ENCODE measurements around the gene TACR1.

- TF ChIP-seq, protein P1, sequence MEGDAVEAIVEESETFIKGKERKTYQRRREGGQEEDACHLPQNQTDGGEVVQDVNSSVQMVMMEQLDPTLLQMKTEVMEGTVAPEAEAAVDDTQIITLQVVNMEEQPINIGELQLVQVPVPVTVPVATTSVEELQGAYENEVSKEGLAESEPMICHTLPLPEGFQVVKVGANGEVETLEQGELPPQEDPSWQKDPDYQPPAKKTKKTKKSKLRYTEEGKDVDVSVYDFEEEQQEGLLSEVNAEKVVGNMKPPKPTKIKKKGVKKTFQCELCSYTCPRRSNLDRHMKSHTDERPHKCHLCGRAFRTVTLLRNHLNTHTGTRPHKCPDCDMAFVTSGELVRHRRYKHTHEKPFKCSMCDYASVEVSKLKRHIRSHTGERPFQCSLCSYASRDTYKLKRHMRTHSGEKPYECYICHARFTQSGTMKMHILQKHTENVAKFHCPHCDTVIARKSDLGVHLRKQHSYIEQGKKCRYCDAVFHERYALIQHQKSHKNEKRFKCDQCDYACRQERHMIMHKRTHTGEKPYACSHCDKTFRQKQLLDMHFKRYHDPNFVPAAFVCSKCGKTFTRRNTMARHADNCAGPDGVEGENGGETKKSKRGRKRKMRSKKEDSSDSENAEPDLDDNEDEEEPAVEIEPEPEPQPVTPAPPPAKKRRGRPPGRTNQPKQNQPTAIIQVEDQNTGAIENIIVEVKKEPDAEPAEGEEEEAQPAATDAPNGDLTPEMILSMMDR (IDR thresholded peaks at IDR 0.05; ENCODE audit: poor library complexity), result no peak
- TF ChIP-seq EZH2phosphoT487 (IDR thresholded peaks at IDR 0.05; ENCODE audit: low read depth, severe bottlenecking, unreplicated experiment) (no peak), EZH2 (IDR thresholded peaks at IDR 0.05; ENCODE audit: borderline replicate concordance) (no peak)
Observed at GRCh38 chr2:75173740-75174139, 25.6 kb downstream of the TACR1 start.
